HG02973 (cell line): ENCODE results near the gene CGAS.
"Not testable (repeated sequence)": the region's sequence is repeated elsewhere in the genome, so short reads cannot be mapped to it uniquely, and the experiment has no call there.

Experiments used
- ATAC-seq: cut with Tn5 transposase; IDR thresholded peaks from one replicate; pipeline ENCODE4 v1.9.1; 2021; ENCODE audit warnings: moderate library complexity; ENCODE audit not compliant: unreplicated experiment

The CGAS gene

DNA sequence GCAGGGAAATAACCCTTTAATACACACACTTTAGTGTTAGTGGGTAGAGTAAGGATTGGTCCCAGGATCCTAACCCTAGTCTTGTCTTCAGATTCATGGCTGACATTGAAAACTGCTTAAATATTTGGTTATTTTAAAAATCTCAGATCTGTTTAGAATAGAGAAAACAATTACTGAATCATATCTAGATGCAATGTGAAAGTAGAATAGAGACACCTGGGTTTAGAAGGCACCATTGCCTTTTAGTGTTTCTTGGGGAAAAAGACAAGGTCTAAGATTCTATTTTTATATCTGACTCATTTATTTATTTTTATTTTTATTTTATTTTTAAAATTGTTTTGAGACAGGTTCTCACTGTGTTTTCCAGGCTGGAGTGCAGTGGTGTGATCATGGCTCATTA lies 51.4 kb downstream of the CGAS start:
- no peak for ATAC-seq

GRCh38 chr6:73395875-73396274 lies 56.2 kb downstream of the CGAS start:
- no peak for ATAC-seq

DNA sequence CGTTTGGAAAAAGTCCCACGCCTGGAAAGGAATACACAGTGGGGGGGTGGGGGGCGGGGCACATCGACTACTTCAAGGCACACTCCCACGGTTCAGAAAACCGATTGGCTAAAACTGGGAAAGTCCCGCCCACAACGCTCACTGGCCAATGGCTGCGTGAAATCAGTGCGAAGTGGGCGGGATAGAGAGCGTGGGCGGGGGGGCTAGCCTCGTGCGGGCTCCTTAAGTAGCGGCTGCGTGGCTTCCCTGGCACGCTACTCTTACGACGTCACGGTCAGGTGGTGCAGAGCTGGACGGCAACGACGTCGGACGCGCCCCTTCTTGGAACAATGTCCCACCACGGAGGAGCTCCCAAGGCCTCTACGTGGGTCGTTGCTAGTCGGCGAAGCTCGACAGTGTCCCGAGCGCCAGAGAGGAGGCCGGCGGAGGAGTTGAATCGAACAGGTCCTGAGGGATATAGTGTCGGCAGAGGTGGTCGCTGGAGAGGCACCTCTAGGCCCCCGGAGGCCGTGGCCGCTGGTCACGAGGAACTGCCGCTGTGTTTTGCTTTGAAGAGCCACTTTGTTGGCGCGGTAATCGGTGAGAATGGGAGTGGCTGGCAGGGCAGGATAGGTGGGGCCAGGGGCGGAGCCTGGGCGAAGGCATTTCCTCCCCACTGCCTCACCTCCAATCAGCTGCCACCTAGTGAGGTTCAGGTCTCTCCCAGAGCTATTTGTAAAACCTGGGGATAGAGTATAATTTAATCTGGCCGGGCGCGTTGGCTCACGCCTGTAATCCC lies 57.3 kb downstream of the CGAS start, which contains the start of gene DDX43:
TSS of gene DDX43 (plus strand) at position 252 of the 778 bp plus-strand sequence. CDS start at position 330, 78 bp downstream.
- no peak for ATAC-seq

DNA sequence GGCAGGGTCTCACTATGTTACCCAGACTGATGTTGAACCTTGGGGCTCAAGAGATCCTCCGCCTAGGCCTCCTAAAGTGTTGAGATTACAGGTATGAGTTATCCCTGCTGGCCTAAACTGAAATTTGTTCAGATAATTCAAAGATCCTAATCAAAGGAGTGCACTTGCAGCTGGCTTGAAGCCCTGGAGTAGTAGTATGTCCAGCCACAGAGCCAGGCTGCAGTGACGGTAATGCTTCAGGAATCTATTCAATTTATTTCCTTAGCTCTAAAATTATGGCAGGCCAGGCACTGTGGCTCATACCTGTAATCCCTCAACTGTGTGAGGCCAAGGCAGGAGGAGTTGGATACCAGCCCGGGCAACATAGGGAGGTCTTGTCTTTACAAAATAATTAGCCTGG lies 58.8 kb downstream of the CGAS start:
- no peak for ATAC-seq

- not testable (repeated sequence) for ATAC-seq
Observed at GRCh38 chr6:73392188-73392587, 59.9 kb downstream of the CGAS start.

DNA sequence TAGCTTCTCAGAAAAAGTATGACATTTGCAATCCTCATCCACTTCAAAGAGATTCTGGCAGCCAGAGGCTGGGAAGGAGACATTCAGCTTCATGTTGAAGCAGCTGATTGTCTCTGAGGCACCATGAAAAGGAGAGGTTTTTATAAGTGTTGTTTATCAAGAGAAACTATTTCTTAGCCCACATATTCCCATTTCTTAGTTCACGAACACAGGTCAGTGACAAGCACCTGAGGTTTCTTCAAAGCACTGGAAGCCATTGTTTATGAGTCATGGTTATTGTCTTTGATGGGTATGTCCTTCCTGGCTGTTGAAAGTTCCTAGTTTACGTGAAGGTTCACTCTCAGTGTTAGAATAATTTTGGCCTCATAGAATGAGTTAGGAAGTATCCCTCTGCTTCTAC lies 60.4 kb downstream of the CGAS start:
- no peak for ATAC-seq

GRCh38 chr6:73389854-73390253 lies 62.2 kb downstream of the CGAS start:
- ATAC-seq, result no peak

GRCh38 chr6:73388800-73389512 lies 63.1 kb downstream of the CGAS start:
- peak; percentile 75 for ATAC-seq

DNA sequence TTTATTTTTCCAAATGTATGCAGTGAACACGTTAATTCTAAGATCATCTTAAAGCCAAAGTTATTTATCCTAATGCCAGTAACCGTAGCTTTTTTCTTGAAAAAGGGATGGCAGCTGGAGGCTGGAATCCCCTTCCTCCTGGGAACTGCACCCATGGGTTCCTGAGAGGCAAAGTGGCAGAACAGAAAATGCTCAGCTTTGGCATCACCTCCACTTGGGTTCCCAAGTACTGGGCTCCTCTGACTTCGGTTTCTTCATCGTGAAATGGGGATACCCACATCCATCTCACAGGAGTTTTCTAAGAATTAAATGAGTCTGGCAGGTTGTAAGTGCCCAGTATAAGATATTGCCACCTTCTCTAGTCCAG lies 63.7 kb downstream of the CGAS start:
- ATAC-seq, result no peak

DNA sequence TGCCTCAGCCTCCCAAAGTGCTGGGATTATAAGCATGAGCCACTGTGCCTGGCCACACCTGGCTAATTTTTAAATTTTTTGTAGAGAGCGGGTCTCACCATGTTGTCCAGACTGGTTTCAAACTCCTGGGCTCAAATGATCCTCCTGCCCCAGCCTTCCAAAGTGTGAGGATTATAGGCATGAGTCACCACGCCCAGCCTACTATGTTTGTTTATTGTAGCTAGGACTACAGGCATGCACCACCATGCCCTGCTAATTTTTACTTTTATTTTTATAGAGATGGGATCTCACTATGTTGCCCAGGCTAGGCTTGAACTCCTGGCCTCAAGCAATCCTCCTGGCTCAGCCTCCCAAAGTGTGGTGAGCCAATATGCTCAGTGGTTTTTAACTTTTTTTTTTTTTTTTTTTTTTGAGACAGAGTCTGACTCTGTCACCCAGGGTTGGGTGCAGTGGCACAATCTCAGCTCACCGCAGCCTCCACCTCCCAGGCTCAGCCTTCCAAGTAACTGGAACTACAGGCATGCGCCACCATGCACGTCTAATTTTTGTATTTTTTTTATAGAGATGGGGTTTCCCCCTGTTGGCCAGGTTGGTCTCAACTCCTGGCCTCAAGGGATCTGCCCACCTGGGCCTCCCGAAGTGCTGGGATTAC lies 69.5 kb downstream of the CGAS start:
- ATAC-seq, result no peak

DNA sequence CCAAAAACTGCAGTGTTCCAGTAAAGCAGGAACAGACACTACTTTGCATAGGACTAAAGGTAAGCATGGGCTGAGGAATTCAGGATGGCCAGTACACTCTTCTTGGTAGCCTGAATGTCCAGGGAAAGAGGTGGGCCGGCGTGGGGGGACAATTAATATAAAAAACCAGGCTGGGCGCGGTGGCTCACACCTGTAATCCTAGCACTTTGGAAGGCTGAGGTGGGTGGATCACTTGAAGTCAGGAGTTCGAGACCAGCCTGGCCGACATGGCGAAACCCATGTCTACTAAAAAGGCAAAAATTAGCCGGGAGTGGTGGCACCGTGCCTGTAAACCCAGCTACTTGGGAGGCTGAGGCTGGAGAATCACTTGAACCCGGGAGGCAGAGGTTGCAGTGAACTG lies 70.6 kb downstream of the CGAS start:
- ATAC-seq, result not testable (repeated sequence)

- ATAC-seq, result no peak
Observed at GRCh38 chr6:73377225-73377624, 74.9 kb downstream of the CGAS start.

DNA sequence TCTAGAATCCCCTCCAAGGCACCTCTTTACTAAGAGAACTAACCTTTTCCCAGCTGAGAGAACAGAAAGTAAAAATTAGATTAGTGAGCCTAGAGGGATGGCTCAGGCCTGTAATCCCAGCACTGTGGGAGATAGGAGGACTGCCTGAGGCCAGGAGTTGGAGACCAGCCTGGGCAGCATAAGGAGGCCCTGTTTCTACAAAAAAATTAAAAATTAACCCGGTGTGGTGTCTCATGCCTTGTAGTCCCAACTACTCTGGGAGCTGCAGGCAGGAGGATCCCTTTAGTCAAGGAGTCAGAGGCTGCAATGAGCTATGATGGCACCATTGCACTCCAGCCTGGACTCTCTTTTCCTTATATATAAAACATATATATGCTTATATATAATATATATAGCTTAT lies 76.9 kb downstream of the CGAS start:
- ATAC-seq, result no peak
